ENCODE measurements around the gene EVI5L.

- no peak for TF ChIP-seq CTCF (CRISPR knock-in tag; IDR thresholded peaks at IDR 0.05)
- no peak for TF ChIP-seq RFX1 (IDR thresholded peaks at IDR 0.05)
- TF ChIP-seq KAT8 (CRISPR knock-in tag; IDR thresholded peaks at IDR 0.05): no peak
- TF ChIP-seq ZNF577 (CRISPR knock-in tag; IDR thresholded peaks at IDR 0.05; ENCODE audit: borderline replicate concordance, low read depth): no peak
- TF ChIP-seq ZSCAN29 (CRISPR knock-in tag; conservative IDR thresholded peaks at IDR 0.05): no peak
- no peak for TF ChIP-seq FOSL2 (CRISPR knock-in tag; IDR thresholded peaks at IDR 0.05)
- TF ChIP-seq IKZF4 (CRISPR knock-in tag; IDR thresholded peaks at IDR 0.05; ENCODE audit: borderline replicate concordance, low read depth, not compliant biosample characterization): no peak
These were observed 25.5 kb downstream of the EVI5L start for GRCh38 chr19:7855426-7856108.
